H1 (cell line): ENCODE results near the gene SSRP1. TPM values are rescaled to one million over a fixed set of nuclear protein-coding genes. Genes with fewer than 3 reads are reported as not detected.
A peak's percentile ranks its signal among the peaks of the same experiment; 100 is the strongest.

Experiments
- CTCF ChIA-PET: fragments of 300-600 bp; sonication (Branson Sonifier 250); formaldehyde crosslinking; loops from one replicate; lab custom pipeline; 2021; ENCODE audit not compliant: partially characterized antibody; lab: Charles Lee
- POLR2A ChIA-PET: fragments of 300-600 bp; sonication (Branson Sonifier 250); formaldehyde crosslinking; loops from one replicate; lab custom pipeline; 2021; ENCODE audit warnings: inconsistent platforms; ENCODE audit not compliant: partially characterized antibody; lab: Charles Lee
- DNase-seq, 2 experiments: peaks; one replicate each; pipeline versions ENCODE4 v3.0.0 to v3.0.0-alpha.2; 2010 to 2022; ENCODE audit warnings: low spot score in 2 of 2, low read depth in 1 of 2, mixed read lengths in 1 of 2
- FAIRE-seq: peaks from 2 replicates; lab custom pipeline; 2011; peaks lifted over from hg19 to GRCh38; lab: Jason Lieb, UNC
- H2AFZ ChIP-seq: 2 replicates; pipeline ENCODE4 v1.8.1; 2012; ENCODE audit warnings: low read length, inconsistent platforms
- H2AK5ac ChIP-seq: 2 replicates; pipeline ENCODE4 v1.6.1; 2013; ENCODE audit warnings: low read depth, low read length
- H2BK120ac ChIP-seq: replicated peaks from 2 replicates; pipeline ENCODE3; 2013; ENCODE audit warnings: low read depth, low read length, inconsistent platforms
- H2BK12ac ChIP-seq: 2 replicates; pipeline ENCODE4 v1.6.1; 2013; ENCODE audit warnings: low read depth, low read length
- H2BK15ac ChIP-seq: 2 replicates; pipeline ENCODE4 v1.6.1; 2013; ENCODE audit warnings: low read length
- H2BK20ac ChIP-seq: 2 replicates; pipeline ENCODE4 v1.6.1; 2013; ENCODE audit warnings: low read length
- H2BK5ac ChIP-seq: 2 replicates; pipeline ENCODE4 v1.6.1; 2013; ENCODE audit warnings: low read depth, low read length
- H3K14ac ChIP-seq: 2 replicates; pipeline ENCODE4 v1.6.1; 2013; ENCODE audit warnings: inconsistent platforms; ENCODE audit not compliant: insufficient read length
- H3K18ac ChIP-seq: 2 replicates; pipeline ENCODE4 v1.6.1; 2013; ENCODE audit warnings: low read length; ENCODE audit errors: extremely low read depth
- H3K23ac ChIP-seq: 2 replicates; pipeline ENCODE4 v1.6.1; 2013; ENCODE audit warnings: inconsistent platforms; ENCODE audit not compliant: insufficient read length
- H3K23me2 ChIP-seq: 2 replicates; pipeline ENCODE4 v1.6.1; 2013; ENCODE audit warnings: low read depth, low read length
- H3K27ac ChIP-seq: 2 replicates; pipeline ENCODE4 v1.6.1; 2011; ENCODE audit warnings: low read depth, low read length, inconsistent platforms
- H3K27me3 ChIP-seq, 4 experiments: replicated peaks in 1 of 4; 1 replicate in 1 of 4; 2 replicates in 3 of 4; pipeline versions ENCODE4 v1.6.1 to v1.8.1; 2011 to 2013; ENCODE audit warnings: low read length in 3 of 4, mild to moderate bottlenecking in 3 of 4, inconsistent platforms in 2 of 4, mixed read lengths in 2 of 4, moderate library complexity in 1 of 4; ENCODE audit not compliant: control insufficient read depth in 3 of 4, insufficient read depth in 3 of 4; ENCODE audit errors: extremely low read depth in 1 of 4
- H3K36me3 ChIP-seq, 4 experiments: 2 replicates each; pipeline versions ENCODE4 v1.6.1 to v1.8.1; 2011 to 2013; ENCODE audit warnings: mild to moderate bottlenecking in 4 of 4, low read length in 3 of 4, moderate library complexity in 2 of 4, control low read depth in 1 of 4, inconsistent platforms in 1 of 4; ENCODE audit not compliant: insufficient read depth in 4 of 4, control insufficient read depth in 2 of 4
- H3K4ac ChIP-seq: replicated peaks from 2 replicates; pipeline ENCODE3; 2013; ENCODE audit warnings: low read length, low read depth, mixed read lengths, inconsistent platforms; ENCODE audit not compliant: insufficient read length
- H3K4me1 ChIP-seq, 4 experiments: replicated peaks in 1 of 4; 1 replicate in 1 of 4; 2 replicates in 3 of 4; pipeline versions ENCODE4 v1.6.1 to v1.8.1; 2011 to 2013; ENCODE audit warnings: low read length in 3 of 4, inconsistent platforms in 2 of 4, mixed read lengths in 1 of 4; ENCODE audit not compliant: insufficient read depth in 4 of 4, control insufficient read depth in 3 of 4
- H3K4me2 ChIP-seq, 2 experiments: 2 replicates each; pipeline versions ENCODE4 v1.6.1 to v1.8.1; 2011 to 2013; ENCODE audit warnings: low read depth in 2 of 2, low read length in 2 of 2, control low read depth in 1 of 2, inconsistent platforms in 1 of 2, mild to moderate bottlenecking in 1 of 2; ENCODE audit not compliant: insufficient read depth in 1 of 2
- H3K4me3 ChIP-seq, 4 experiments: fragments of 200-600, 300-600 bp in 1 of 4; sonication (generic), shearing (Covaris generic), sonication (Bioruptor Twin) in 1 of 4; 2 replicates each; pipeline versions ENCODE4 v1.5.1 to v1.8.1; 2011 to 2016; ENCODE audit warnings: low read length in 4 of 4, low read depth in 3 of 4, control low read depth in 2 of 4, inconsistent platforms in 2 of 4, mild to moderate bottlenecking in 2 of 4, mixed read lengths in 1 of 4, moderate library complexity in 1 of 4; ENCODE audit not compliant: insufficient read depth in 2 of 4; ENCODE audit errors: extremely low read depth in 1 of 4
- H3K56ac ChIP-seq: replicated peaks from 2 replicates; pipeline ENCODE3; 2013; ENCODE audit warnings: low read depth, mild to moderate bottlenecking, mixed read lengths, low read length, inconsistent platforms; ENCODE audit not compliant: insufficient read length
- H3K79me1 ChIP-seq: 2 replicates; pipeline ENCODE4 v1.6.1; 2013; ENCODE audit warnings: low read depth, low read length, control low read depth
- H3K79me2 ChIP-seq, 2 experiments: 2 replicates each; pipeline versions ENCODE4 v1.6.1 to v1.8.1; 2012 to 2013; ENCODE audit warnings: low read length in 2 of 2, mild to moderate bottlenecking in 2 of 2, inconsistent platforms in 1 of 2; ENCODE audit not compliant: insufficient read depth in 2 of 2, control insufficient read depth in 1 of 2
- H3K9ac ChIP-seq, 4 experiments: replicated peaks in 1 of 4; 1 replicate in 1 of 4; 2 replicates in 3 of 4; pipeline versions ENCODE4 v1.6.1 to v1.8.1; 2011 to 2013; ENCODE audit warnings: low read depth in 3 of 4, low read length in 3 of 4, control low read depth in 2 of 4, mild to moderate bottlenecking in 2 of 4, moderate library complexity in 2 of 4, inconsistent platforms in 1 of 4; ENCODE audit errors: extremely low read depth in 1 of 4
- H3K9me3 ChIP-seq, 2 experiments: 2 replicates each; pipeline versions ENCODE4 v1.6.1 to v1.8.1; 2012 to 2013; ENCODE audit warnings: mild to moderate bottlenecking in 2 of 2, moderate library complexity in 2 of 2, control low read depth in 1 of 2, inconsistent platforms in 1 of 2, low read depth in 1 of 2, low read length in 1 of 2, mixed read lengths in 1 of 2; ENCODE audit not compliant: insufficient read depth in 2 of 2
- H4K20me1 ChIP-seq, 2 experiments: replicated peaks in 1 of 2; 2 replicates each; pipeline versions ENCODE3 to v1.8.1; 2011 to 2013; ENCODE audit warnings: inconsistent platforms in 2 of 2, low read length in 2 of 2, mild to moderate bottlenecking in 1 of 2; ENCODE audit not compliant: insufficient read depth in 2 of 2, control insufficient read depth in 1 of 2
- H4K5ac ChIP-seq: 2 replicates; pipeline ENCODE4 v1.6.1; 2013; ENCODE audit warnings: low read length, low read depth, mixed read lengths, inconsistent platforms; ENCODE audit not compliant: insufficient read length
- H4K8ac ChIP-seq: 2 replicates; pipeline ENCODE4 v1.8.0; 2013; ENCODE audit warnings: mild to moderate bottlenecking, moderate library complexity, low read length, inconsistent platforms; ENCODE audit not compliant: insufficient read depth; ENCODE audit errors: extremely low read depth
- H4K91ac ChIP-seq: replicated peaks from 2 replicates; pipeline ENCODE3; 2013; ENCODE audit warnings: low read length, mixed read lengths, inconsistent platforms; ENCODE audit not compliant: insufficient read length
- BCL11A ChIP-seq, 2 experiments: IDR thresholded peaks; one replicate each; pipeline ENCODE4 v1.6.1; 2011; ENCODE audit warnings: low read depth in 2 of 2, low read length in 2 of 2, mild to moderate bottlenecking in 2 of 2
- CBX5 ChIP-seq: fragments of 300-800, 300-1000 bp; sonication (generic); IDR thresholded peaks from 2 replicates; pipeline ENCODE4 v1.7.1; 2016; ENCODE audit warnings: antibody characterized with exemption, low read length, low read depth
- CTCF ChIP-seq, 3 experiments: IDR thresholded peaks; 1 replicate in 2 of 3; 2 replicates in 1 of 3; pipeline versions ENCODE4 v1.5.1 to v1.6.1; 2011; ENCODE audit warnings: low read length in 3 of 3, mild to moderate bottlenecking in 3 of 3, inconsistent platforms in 2 of 3, low read depth in 1 of 3, moderate library complexity in 1 of 3; ENCODE audit not compliant: insufficient read depth in 1 of 3; ENCODE audit errors: control extremely low read depth in 1 of 3
- EZH2 ChIP-seq: fragments of 200-600 bp; sonication (generic); IDR thresholded peaks from 2 replicates; pipeline ENCODE4 v1.7.1; 2012; ENCODE audit warnings: low read depth, mild to moderate bottlenecking, moderate library complexity, low read length, inconsistent platforms; ENCODE audit not compliant: severe bottlenecking
- RAD21 ChIP-seq, 2 experiments: IDR thresholded peaks in 1 of 2; conservative IDR thresholded peaks in 1 of 2; 2 replicates each; pipeline ENCODE4 v1.6.1; 2011; ENCODE audit warnings: low read depth in 2 of 2, low read length in 2 of 2, improper control_type of control experiment in 1 of 2, inconsistent platforms in 1 of 2, mild to moderate bottlenecking in 1 of 2, moderate library complexity in 1 of 2
- SRF ChIP-seq: IDR thresholded peaks from 2 replicates; pipeline ENCODE4 v1.6.1; 2011; ENCODE audit warnings: mild to moderate bottlenecking, low read depth, low read length, moderate library complexity
- USF2 ChIP-seq: IDR thresholded peaks from 2 replicates; pipeline ENCODE4 v1.6.1; 2011; ENCODE audit warnings: low read length, improper control_type of control experiment
- WGBS, 2 experiments: shearing (Covaris generic) in 1 of 2; methylation state at CpG; one replicate each; pipeline versions ENCODE4 v1.1.6 to v1.1.7; 2013 to 2015; ENCODE audit warnings: low lambda C conversion rate in 2 of 2, mixed read lengths in 2 of 2, inconsistent platforms in 1 of 2, low coverage in 1 of 2, missing lambda C conversion rate in 1 of 2; ENCODE audit not compliant: insufficient replicate concordance in 2 of 2, insufficient coverage in 1 of 2, insufficient read length in 1 of 2; ENCODE audit errors: extremely low coverage in 1 of 2, missing lambda C conversion rate in 1 of 2; 5-methylcytosine and 5-hydroxymethylcytosine counted together
- polyA plus RNA-seq, 7 experiments: library from polyadenylated mRNA; depleted of rRNA in 3 of 7; stranded (reverse) in 5 of 7; unstranded in 2 of 7; fragments of >200 nt in 5 of 7; fragments of 200-250 nt in 2 of 7; gene quantifications; 1 replicate in 5 of 7; 2 replicates in 1 of 7; 4 replicates in 1 of 7; pipeline versions ENCODE4 v1.2.1 to v1.2.3, GENCODE V29; 2011 to 2013; ENCODE audit warnings: missing spikeins in 2 of 7, mixed read lengths in 2 of 7
- total RNA-seq: library from RNA; stranded (reverse); fragmentation: NEBNext Ultra II Directional; extraction: Animal tissue kit (Norgen Biotek cat#: 25700); gene quantifications from 2 replicates; pipeline ENCODE4 v1.2.1, GENCODE V29; 2021

The SSRP1 gene
- total and polyA plus RNA-seq, 2 of the 8 experiments (the other 6 are each of a cell fraction or from before 2014, with no cell fraction given): 259 to 281 TPM

GRCh38 chr11:57345555-57346211 is 10.0 kb upstream of the SSRP1 start:
- DNase-seq (peak in 1 of 2 experiments; percentile 85), FAIRE-seq (peak; percentile 98)
- Histone ChIP-seq H3K18ac (no peak overlapping the region), H3K9ac (0 out of 7 replicates have a peak overlapping the region, but pooled peaks of 1 of the 4 experiments have one; percentile 4), H3K27ac (no peak overlapping the region), H3K14ac (no peak overlapping the region), H4K5ac (no peak overlapping the region), H3K4me3 (no peak overlapping the region), H2BK12ac (peak overlapping the region; percentile 68), H2BK15ac (no peak overlapping the region), H4K91ac (peak overlapping the region; percentile 82), H3K36me3 (no peaks in the 10 kb centered on the region), H3K27me3 (peaks cover 0 to 6% (median 4%) of the 10 kb centered on the region in 4 experiments; a peak in 4 of 7 replicates), H2BK5ac (no peak overlapping the region), H3K79me1 (no peaks in the 10 kb centered on the region), H3K4ac (no peak overlapping the region), H4K20me1 (no peaks in the 10 kb centered on the region), H3K23me2 (peaks cover 3% of the 10 kb centered on the region), H2AK5ac (no peak overlapping the region), H3K79me2 (no peaks in the 10 kb centered on the region), H3K23ac (no peak overlapping the region), H2AFZ (peak overlapping the region; percentile 88), H3K9me3 (no peaks in the 10 kb centered on the region), H2BK20ac (0 out of 2 replicates have a peak overlapping the region, but pooled peaks have one; percentile 87), H3K4me2 (peak overlapping the region in 1 of 2 experiments; percentile 45; a peak in 3 of 4 replicates), H2BK120ac (peak overlapping the region; percentile 8), H3K56ac (no peak overlapping the region), H3K4me1 (peaks cover 5 to 15% (median 8%) of the 10 kb centered on the region in 4 experiments; a peak in 6 of 7 replicates), H4K8ac (peak overlapping the region; percentile 29; the same call in 1 of the 2 replicates)
- WGBS, 2 experiments: 21% methylated on average over 11 of the region's 11 CpGs; no CpG with 5 or more reads in 1 of the 2 experiments
- ChIA-PET POLR2A (interaction anchor here (0.6 to 45.7 kb wide), 10 partner anchors 10 to 308 kb away, joined by 3 to 1279 read pairs (median 4); partner anchors contain the start of genes RTN4RL2, SSRP1, TNKS1BP1 and YPEL4), CTCF (interaction anchor here (0.6 to 6.3 kb wide), 27 partner anchors 11 to 670 kb away, joined by 3 to 49 read pairs (median 4); partner anchors contain the start of gene RTN4RL2)
- no peak for TF ChIP-seq BCL11A (IDR thresholded peaks at IDR 0.05; ENCODE audit: low read depth in 2 of 2, low read length in 2 of 2)
- TF ChIP-seq SRF: no peak
- peak; percentile 26; the same call in 1 of the 2 replicates for TF ChIP-seq USF2
- TF ChIP-seq CTCF (IDR thresholded peaks at IDR 0.05; ENCODE audit: control extremely low read depth in 1 of 3, insufficient read depth in 1 of 3, low read depth in 1 of 3, low read length in 3 of 3): peak; percentile 61 to 76 (median 73)
- TF ChIP-seq EZH2: no peak
- peak; percentile 84 to 89 for TF ChIP-seq RAD21 (IDR thresholded peaks at IDR 0.05 in 1 of 2, conservative IDR thresholded peaks at IDR 0.05 in 1 of 2; ENCODE audit: low read depth in 2 of 2, low read length in 2 of 2)
- no peak for TF ChIP-seq CBX5
